Panc1 (cell line): Measurements from ENCODE around the gene CNST. TPM values are rescaled to one million over a fixed set of nuclear protein-coding genes. Genes with fewer than 3 reads are reported as not detected.

Experiments used
- ATAC-seq: fragments of 200-7000 bp; cut with Tn5 transposase; 2 replicates; pipeline ENCODE4 v1.9.1; 2020; ENCODE audit warnings: mild to moderate bottlenecking, moderate library complexity
- BruUV-seq: library from RNA; stranded (reverse); fragments of 400-500 nt; replicated peaks from 2 replicates; lab custom pipeline; 2021; lab: Mats Ljungman, UMichigan
- CTCF ChIA-PET: fragments of 300-600 bp; sonication (Branson Sonifier 250); formaldehyde crosslinking; loops from one replicate; lab custom pipeline; 2022; ENCODE audit warnings: antibody characterized with exemption; lab: Charles Lee
- POLR2A ChIA-PET: fragments of 300-600 bp; sonication (Branson Sonifier 250); formaldehyde crosslinking; loops from one replicate; lab custom pipeline; 2022; ENCODE audit warnings: antibody characterized with exemption; lab: Charles Lee
- DNase-seq: peaks from one replicate; pipeline ENCODE4 v3.0.0-alpha.2; 2010; ENCODE audit warnings: low read depth, low spot score
- H3K27ac ChIP-seq: 2 replicates; pipeline ENCODE4 v1.5.1; 2011; ENCODE audit warnings: mild to moderate bottlenecking, low read length, inconsistent platforms
- H3K27me3 ChIP-seq: fragments of 200-500 bp; sonication (Bioruptor generic); 2 replicates; pipeline ENCODE4 v1.6.0; 2014; ENCODE audit warnings: low read length, inconsistent platforms; ENCODE audit not compliant: control insufficient read depth, insufficient read depth
- H3K36me3 ChIP-seq: fragments of 200-500 bp; sonication (Bioruptor generic); 2 replicates; pipeline ENCODE4 v1.5.1; 2014; ENCODE audit warnings: inconsistent platforms, mild to moderate bottlenecking, low read length, moderate library complexity; ENCODE audit not compliant: control insufficient read depth, insufficient read depth
- H3K4me1 ChIP-seq: 2 replicates; pipeline ENCODE4 v1.5.1; 2011; ENCODE audit warnings: inconsistent platforms, mild to moderate bottlenecking, low read length, moderate library complexity; ENCODE audit not compliant: control insufficient read depth, insufficient read depth
- H3K4me3 ChIP-seq, 2 experiments: 2 replicates each; pipeline ENCODE4 v1.5.1; 2011 to 2012; ENCODE audit warnings: low read depth in 2 of 2, low read length in 2 of 2, mild to moderate bottlenecking in 2 of 2, inconsistent platforms in 1 of 2, moderate library complexity in 1 of 2
- H3K9me3 ChIP-seq: fragments of 200-500 bp; sonication (Bioruptor generic); 2 replicates; pipeline ENCODE4 v1.5.1; 2014; ENCODE audit warnings: low read depth, mild to moderate bottlenecking, inconsistent platforms, low read length, moderate library complexity; ENCODE audit not compliant: control insufficient read depth, insufficient read depth
- CTCF ChIP-seq: fragments of 450-650 bp; IDR thresholded peaks from 2 replicates; pipeline ENCODE4 v1.5.1; 2017; ENCODE audit warnings: mild to moderate bottlenecking
- POLR2AphosphoS5 ChIP-seq: IDR thresholded peaks from 2 replicates; pipeline ENCODE4 v1.6.1; 2012; ENCODE audit warnings: mild to moderate bottlenecking, low read depth, low read length, moderate library complexity
- REST ChIP-seq, 2 experiments: IDR thresholded peaks; 2 replicates each; pipeline ENCODE4 v1.6.1; 2011 to 2012; ENCODE audit warnings: low read depth in 2 of 2, control low read depth in 1 of 2, low read length in 1 of 2, mild to moderate bottlenecking in 1 of 2, moderate library complexity in 1 of 2; ENCODE audit not compliant: insufficient read depth in 1 of 2
- SIN3A ChIP-seq: IDR thresholded peaks from 2 replicates; pipeline ENCODE4 v1.6.1; 2012; ENCODE audit warnings: low read depth, mild to moderate bottlenecking, low read length, moderate library complexity, borderline replicate concordance; ENCODE audit not compliant: insufficient read depth
- TCF7L2 ChIP-seq: IDR thresholded peaks from 2 replicates; pipeline ENCODE4 v1.6.1; 2011; ENCODE audit warnings: mild to moderate bottlenecking, low read depth, low read length, inconsistent platforms
- in situ Hi-C: cut with HindIII; loops from 2 replicates; pipeline ENCODE4 v1.10.0; 2016; ENCODE audit warnings: low sequenced_read_pairs, low pct_unique_long_range_greater_than_20kb
- intact Hi-C: fragments of 100-400 bp; cut with micrococcal nuclease; formaldehyde crosslinking; loops from one replicate; pipeline ENCODE4 v1.10.0; 2022; ENCODE audit not compliant: unreplicated experiment
- total RNA-seq: library from RNA; stranded (reverse); gene quantifications from one replicate; pipeline ENCODE4 v1.2.1, GENCODE V29; 2021; ENCODE audit not compliant: unreplicated experiment

CNST gene
- total RNA-seq, 1 experiment from 2014 or later = 18.5 TPM

- TF ChIP-seq POLR2AphosphoS5 (no peak), TCF7L2 (no peak), REST (IDR thresholded peaks at IDR 0.05; ENCODE audit: insufficient read depth in 1 of 2, low read depth in 2 of 2, low read length in 1 of 2) (no peak), SIN3A (no peak), CTCF (no peak)
- intact Hi-C loops = loop anchor here (5.0 kb wide), 1 partner anchor 1733 kb away; no protein-coding TSS in a partner anchor
- no TSS peak for BruUV-seq
- Histone ChIP-seq H3K36me3 (no peaks in the 10 kb centered on the region; the same call in none of the 2 replicates), H3K4me3 (peak overlapping the region; percentile 69 to 100), H3K9me3 (no peaks in the 10 kb centered on the region), H3K27me3 (no peaks in the 10 kb centered on the region), H3K27ac (peak overlapping the region; percentile 94), H3K4me1 (peaks cover 24% of the 10 kb centered on the region)
- CTCF ChIA-PET = interaction anchor here (0.5 to 0.6 kb wide), 2 partner anchors 20 to 122 kb away, joined by 3 read pairs; no protein-coding TSS in a partner anchor
- in situ Hi-C loops = no loop called here
- POLR2A ChIA-PET = no interaction called here
- ATAC-seq (peak; percentile 30), DNase-seq (no peak)
These were observed 517 bp upstream of the CNST start for GRCh38 chr1:246565751-246566127.

DNA sequence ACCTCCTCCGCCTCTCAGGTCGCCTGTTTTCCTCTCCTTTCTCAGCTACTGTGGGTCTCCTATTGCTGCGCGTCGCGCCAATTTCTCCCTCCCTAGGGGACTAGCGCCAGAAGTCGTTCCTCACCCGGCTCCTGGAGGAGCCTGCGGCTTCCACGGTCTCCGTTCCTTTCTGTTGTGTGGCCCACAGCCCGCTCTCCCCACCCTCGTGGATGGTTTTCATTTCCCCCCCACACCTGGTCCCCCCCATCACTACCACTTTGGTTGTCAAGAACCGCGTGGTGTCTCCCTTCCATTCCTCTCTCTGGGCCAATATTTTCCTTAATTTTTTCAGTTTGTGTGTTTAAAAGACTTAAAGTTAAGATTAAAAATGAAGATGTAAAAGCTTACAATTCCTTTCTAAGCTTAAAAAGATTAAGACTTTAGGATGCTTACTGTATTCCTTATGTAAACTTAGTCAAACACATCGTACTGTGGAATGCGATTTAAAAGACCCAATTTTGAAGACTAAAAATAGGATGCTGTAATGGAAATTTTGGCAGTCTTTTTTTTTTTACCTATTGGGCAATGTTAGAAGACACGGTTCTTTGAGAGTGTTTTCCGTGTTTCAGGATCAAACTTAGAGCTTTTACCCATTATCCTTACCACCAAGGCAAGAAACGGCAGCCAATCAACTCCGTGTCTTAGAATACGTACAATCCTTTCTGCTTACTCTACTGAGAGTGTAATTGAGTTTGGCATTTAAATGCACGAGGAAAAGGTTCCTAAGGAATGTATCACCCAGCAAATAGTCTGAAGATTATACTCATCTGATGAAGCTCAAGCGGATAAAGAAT is 773 bp downstream of the CNST start:
- H3K36me3 ChIP-seq = no peaks in the 10 kb centered on the region; the same call in none of the 2 replicates
- H3K4me1 ChIP-seq = peaks cover 24% of the 10 kb centered on the region
- H3K9me3 ChIP-seq = no peaks in the 10 kb centered on the region
- peak overlapping the region; percentile 88 for H3K27ac ChIP-seq
- in situ Hi-C loops = no loop called here
- POLR2A ChIA-PET = no interaction called here
- DNase-seq (peak; percentile 52), ATAC-seq (peak; percentile 35)
- TF ChIP-seq REST (IDR thresholded peaks at IDR 0.05; ENCODE audit: insufficient read depth in 1 of 2, low read depth in 2 of 2, low read length in 1 of 2) (no peak), SIN3A (no peak; the same call in 1 of the 2 replicates), CTCF (no peak), TCF7L2 (no peak), POLR2AphosphoS5 (no peak)
- peak overlapping the region; percentile 69 to 100 for H3K4me3 ChIP-seq
- intact Hi-C loops = loop anchor here (5.0 kb wide), 1 partner anchor 1735 kb away; no protein-coding TSS in a partner anchor
- no TSS peak for BruUV-seq
- H3K27me3 ChIP-seq = no peaks in the 10 kb centered on the region
- CTCF ChIA-PET = interaction anchor here (0.7 kb wide), 2 partner anchors 12 to 146 kb away, joined by 3 to 4 read pairs; no protein-coding TSS in a partner anchor
